Right atrium auricular region (tissue), 2 donors: ENCODE data around the gene CIDEB. TPM values are rescaled to one million over a fixed set of nuclear protein-coding genes. Genes with fewer than 3 reads are reported as not detected.
A peak's percentile ranks its signal among the peaks of the same experiment; 100 is the strongest.

Experiments used
- DNase-seq: peaks from one replicate; pipeline ENCODE4 v3.0.0-alpha.2; 2019; ENCODE audit warnings: low spot score
- H3K27ac ChIP-seq, 2 donors: fragments of 200-600 bp; sonication (generic); 1 replicate in 1 of 2; 2 replicates in 1 of 2; pipeline ENCODE4 v1.5.1; 2016 to 2019
- H3K27me3 ChIP-seq, 2 donors: fragments of 200-600 bp; sonication (generic); one replicate each; pipeline versions ENCODE4 v1.5.1 to v1.6.0; 2017 to 2019
- H3K36me3 ChIP-seq: fragments of 200-600 bp; sonication (generic); one replicate; pipeline ENCODE4 v1.5.1; 2016
- H3K4me1 ChIP-seq, 2 donors: fragments of 200-600 bp; sonication (generic); one replicate each; pipeline versions ENCODE4 v1.5.1 to v1.6.0; 2017 to 2019
- H3K4me3 ChIP-seq, 2 donors: fragments of 200-600 bp; sonication (generic); 1 replicate in 1 of 2; 2 replicates in 1 of 2; pipeline ENCODE4 v1.5.1; 2017 to 2019; ENCODE audit warnings: mild to moderate bottlenecking in 1 of 2, moderate library complexity in 1 of 2
- H3K9me3 ChIP-seq, 2 donors: fragments of 200-600 bp; sonication (generic); one replicate each; pipeline ENCODE4 v1.5.1; 2019
- total RNA-seq, 2 donors: library from RNA; depleted of rRNA; stranded (reverse); fragments of >200 nt; gene quantifications; one replicate each; pipeline ENCODE4 v1.1.0, GENCODE V29; 2016
- TF ChIP-seq, protein P1 (sequence below), 2 donors: fragments of 200-600 bp; sonication (generic); IDR thresholded peaks; one replicate each; pipeline ENCODE4 v1.5.1; 2019; ENCODE audit warnings: antibody characterized with exemption in 2 of 2

CIDEB gene
- total RNA-seq, 2 donors from 2014 or later: 2.0 to 6.6 TPM

DNA sequence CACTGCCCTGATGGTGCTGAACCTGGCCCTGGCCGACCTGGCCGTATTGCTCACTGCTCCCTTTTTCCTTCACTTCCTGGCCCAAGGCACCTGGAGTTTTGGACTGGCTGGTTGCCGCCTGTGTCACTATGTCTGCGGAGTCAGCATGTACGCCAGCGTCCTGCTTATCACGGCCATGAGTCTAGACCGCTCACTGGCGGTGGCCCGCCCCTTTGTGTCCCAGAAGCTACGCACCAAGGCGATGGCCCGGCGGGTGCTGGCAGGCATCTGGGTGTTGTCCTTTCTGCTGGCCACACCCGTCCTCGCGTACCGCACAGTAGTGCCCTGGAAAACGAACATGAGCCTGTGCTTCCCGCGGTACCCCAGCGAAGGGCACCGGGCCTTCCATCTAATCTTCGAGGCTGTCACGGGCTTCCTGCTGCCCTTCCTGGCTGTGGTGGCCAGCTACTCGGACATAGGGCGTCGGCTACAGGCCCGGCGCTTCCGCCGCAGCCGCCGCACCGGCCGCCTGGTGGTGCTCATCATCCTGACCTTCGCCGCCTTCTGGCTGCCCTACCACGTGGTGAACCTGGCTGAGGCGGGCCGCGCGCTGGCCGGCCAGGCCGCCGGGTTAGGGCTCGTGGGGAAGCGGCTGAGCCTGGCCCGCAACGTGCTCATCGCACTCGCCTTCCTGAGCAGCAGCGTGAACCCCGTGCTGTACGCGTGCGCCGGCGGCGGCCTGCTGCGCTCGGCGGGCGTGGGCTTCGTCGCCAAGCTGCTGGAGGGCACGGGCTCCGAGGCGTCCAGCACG, 8.2 kb upstream of the CIDEB start:
- no peaks in the 10 kb centered on the region for H3K9me3 ChIP-seq
- TF ChIP-seq, protein P1, sequence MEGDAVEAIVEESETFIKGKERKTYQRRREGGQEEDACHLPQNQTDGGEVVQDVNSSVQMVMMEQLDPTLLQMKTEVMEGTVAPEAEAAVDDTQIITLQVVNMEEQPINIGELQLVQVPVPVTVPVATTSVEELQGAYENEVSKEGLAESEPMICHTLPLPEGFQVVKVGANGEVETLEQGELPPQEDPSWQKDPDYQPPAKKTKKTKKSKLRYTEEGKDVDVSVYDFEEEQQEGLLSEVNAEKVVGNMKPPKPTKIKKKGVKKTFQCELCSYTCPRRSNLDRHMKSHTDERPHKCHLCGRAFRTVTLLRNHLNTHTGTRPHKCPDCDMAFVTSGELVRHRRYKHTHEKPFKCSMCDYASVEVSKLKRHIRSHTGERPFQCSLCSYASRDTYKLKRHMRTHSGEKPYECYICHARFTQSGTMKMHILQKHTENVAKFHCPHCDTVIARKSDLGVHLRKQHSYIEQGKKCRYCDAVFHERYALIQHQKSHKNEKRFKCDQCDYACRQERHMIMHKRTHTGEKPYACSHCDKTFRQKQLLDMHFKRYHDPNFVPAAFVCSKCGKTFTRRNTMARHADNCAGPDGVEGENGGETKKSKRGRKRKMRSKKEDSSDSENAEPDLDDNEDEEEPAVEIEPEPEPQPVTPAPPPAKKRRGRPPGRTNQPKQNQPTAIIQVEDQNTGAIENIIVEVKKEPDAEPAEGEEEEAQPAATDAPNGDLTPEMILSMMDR (IDR thresholded peaks at IDR 0.05): peak in 1 of 2 donors; percentile 53
- no peak for DNase-seq
- no peaks in the 10 kb centered on the region for H3K27me3 ChIP-seq
- H3K4me1 ChIP-seq: peaks cover 0 to 61% of the 10 kb centered on the region in 2 donors
- H3K36me3 ChIP-seq: no peaks in the 10 kb centered on the region
- peak overlapping the region in 1 of 2 donors; percentile 16 for H3K4me3 ChIP-seq
- peak overlapping the region; percentile 18 to 48 for H3K27ac ChIP-seq

DNA sequence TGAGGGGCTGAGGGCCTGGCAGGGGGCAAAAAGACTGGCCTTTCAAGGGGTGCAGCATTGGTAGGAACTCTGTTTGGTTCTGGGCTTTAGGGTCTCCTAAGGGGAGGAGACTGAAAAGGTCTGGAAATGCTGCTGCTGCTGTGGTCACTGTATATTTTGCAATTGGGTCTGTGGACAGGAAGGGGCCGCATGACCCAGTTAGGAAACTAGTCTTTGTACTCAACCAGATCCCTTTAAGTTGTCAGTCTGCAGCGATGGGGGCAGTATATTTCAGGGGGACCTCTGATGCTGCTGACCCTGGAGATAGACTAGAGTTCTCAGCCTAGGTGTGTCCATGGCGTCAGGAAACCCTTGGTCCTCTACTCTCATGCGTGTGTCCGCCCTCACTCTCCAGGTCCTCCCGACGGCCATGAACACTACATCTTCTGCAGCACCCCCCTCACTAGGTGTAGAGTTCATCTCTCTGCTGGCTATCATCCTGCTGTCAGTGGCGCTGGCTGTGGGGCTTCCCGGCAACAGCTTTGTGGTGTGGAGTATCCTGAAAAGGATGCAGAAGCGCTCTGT, 7.5 kb upstream of the CIDEB start:
- Histone ChIP-seq H3K36me3 (no peaks in the 10 kb centered on the region), H3K4me3 (no peak overlapping the region), H3K27ac (peak overlapping the region; percentile 17 to 48), H3K27me3 (no peaks in the 10 kb centered on the region), H3K4me1 (peaks cover 0 to 66% of the 10 kb centered on the region in 2 donors), H3K9me3 (no peaks in the 10 kb centered on the region)
- TF ChIP-seq, protein P1 (IDR thresholded peaks at IDR 0.05): no peak
- no peak for DNase-seq

DNA sequence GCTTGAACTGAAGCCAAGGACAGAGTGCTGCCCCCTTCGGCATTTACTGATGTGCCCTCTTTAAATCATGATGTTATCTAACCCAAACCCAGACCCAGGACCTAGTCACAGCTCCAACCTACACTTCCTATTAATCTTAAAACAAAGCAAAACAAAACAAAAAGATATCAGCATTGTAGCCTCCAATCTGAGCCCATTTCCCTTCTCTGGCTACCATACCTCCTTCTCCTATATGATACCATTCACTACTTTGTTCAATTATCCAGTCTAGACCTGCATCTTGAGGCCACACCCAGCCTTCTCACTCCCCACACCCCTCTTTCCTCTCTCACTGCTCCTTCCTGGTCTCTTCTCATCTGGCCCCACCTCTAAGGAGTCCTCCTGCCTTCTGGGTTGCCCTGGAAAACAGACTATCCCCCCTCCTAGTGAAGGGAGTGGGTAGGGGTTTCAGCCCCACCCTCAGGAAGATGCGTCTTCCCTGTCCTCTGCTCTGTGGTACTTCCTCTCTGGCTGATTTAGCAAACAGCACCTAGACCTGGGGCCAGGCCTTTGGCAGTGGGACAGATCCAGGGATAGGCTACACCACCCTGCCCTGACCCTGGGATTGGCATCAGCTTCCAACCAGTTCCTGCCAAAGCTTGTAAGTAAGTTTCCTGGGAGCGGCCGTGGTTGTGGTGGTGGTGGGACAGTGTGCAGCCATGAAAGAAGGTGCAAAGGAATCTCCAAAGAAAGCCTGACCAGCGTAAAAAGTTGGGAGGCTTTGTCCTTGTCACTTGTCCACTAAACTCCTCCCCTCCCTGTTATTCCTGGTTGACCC, 6.8 kb upstream of the CIDEB start:
- Histone ChIP-seq H3K27ac (peak overlapping the region in 1 of 2 donors; percentile 26), H3K4me3 (no peak overlapping the region), H3K36me3 (no peaks in the 10 kb centered on the region), H3K9me3 (no peaks in the 10 kb centered on the region), H3K27me3 (no peaks in the 10 kb centered on the region), H3K4me1 (peaks cover 0 to 73% of the 10 kb centered on the region in 2 donors)
- DNase-seq: no peak
- TF ChIP-seq, protein P1 (IDR thresholded peaks at IDR 0.05): no peak

DNA sequence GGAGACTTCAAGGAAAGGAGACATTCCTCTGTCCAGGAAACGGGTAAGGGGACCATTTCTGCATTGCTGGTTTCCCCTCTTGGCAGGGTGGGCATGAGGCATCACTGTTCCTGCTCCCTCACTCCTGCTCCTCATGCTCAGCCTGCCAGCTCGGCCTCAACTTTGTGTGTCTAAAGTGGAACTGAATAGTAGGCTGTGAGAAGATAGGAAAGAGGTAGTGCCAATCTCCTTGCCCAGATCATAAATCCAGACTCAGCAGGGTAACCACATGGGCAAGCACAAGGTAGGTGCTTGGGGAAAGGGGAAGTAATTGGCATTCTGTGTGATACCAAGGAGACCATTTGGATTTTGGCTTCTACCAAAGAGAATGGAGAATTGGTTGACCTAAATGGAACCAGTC, 6.1 kb upstream of the CIDEB start:
- no peaks in the 10 kb centered on the region for H3K27me3 ChIP-seq
- no peaks in the 10 kb centered on the region for H3K9me3 ChIP-seq
- peaks cover 0 to 75% of the 10 kb centered on the region in 2 donors for H3K4me1 ChIP-seq
- H3K36me3 ChIP-seq: no peaks in the 10 kb centered on the region
- DNase-seq: no peak
- TF ChIP-seq, protein P1 (IDR thresholded peaks at IDR 0.05): no peak
- H3K4me3 ChIP-seq: no peak overlapping the region
- H3K27ac ChIP-seq: peak overlapping the region in 1 of 2 donors; percentile 26

DNA sequence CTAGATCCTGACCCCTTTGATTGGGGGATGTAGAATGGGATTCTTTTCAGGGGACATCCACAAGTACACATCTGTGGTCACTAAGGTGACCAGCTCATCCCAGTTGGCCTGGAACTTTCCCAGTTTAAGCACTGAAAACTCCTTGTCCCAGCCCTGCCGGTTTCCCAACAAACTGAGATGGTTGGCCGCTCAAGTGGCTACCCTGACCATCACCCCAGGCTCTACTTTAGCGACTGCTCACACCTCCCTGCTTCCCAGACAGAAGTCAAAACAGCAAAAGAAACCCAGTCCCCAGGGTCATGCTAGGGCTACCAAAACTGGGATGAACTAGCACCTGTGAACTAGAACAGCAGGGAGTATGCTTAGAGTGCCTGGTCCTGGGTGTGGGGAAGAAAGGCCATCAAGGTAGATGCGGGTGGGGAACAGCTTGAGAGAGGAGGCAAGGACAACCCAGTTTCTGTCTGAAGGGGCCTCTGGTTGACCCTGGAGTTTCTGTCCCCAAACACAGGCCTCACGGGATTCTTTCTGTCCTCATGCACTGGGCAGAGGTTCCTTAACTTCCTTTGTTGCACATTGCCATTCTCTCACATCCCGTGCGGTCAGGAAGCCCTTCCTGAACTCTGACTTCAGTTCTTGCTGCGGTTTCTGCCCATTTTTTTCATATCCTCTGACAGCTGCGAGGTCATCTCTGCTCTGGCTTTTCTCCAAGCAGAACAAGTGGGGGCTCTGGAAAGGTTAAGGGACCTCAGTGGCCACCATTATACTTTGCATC, 5.1 kb upstream of the CIDEB start:
- Histone ChIP-seq H3K4me1 (peaks cover 0 to 76% of the 10 kb centered on the region in 2 donors), H3K27ac (peak overlapping the region; percentile 75 to 86)
- no peak for DNase-seq

More for the DNA sequence above, 5.1 kb upstream of the CIDEB start:
- Histone ChIP-seq H3K4me3 (no peak overlapping the region), H3K27me3 (no peaks in the 10 kb centered on the region), H3K36me3 (no peaks in the 10 kb centered on the region), H3K9me3 (no peaks in the 10 kb centered on the region)
- TF ChIP-seq, protein P1 (IDR thresholded peaks at IDR 0.05): no peak
